HCT116 (cell line): ENCODE data around the gene LCN1. TPM values are rescaled to one million over a fixed set of nuclear protein-coding genes. Genes with fewer than 3 reads are reported as not detected.
"Not testable (repeated sequence)": the region's sequence is repeated elsewhere in the genome, so short reads cannot be mapped to it uniquely, and the experiment has no call there.

ENCODE experiments used
- ATAC-seq: fragments of 200-7000 bp; cut with Tn5 transposase; 2 replicates; pipeline ENCODE4 v1.9.1; 2020; ENCODE audit warnings: mild to moderate bottlenecking, moderate library complexity
- BruUV-seq: library from RNA; stranded (reverse); fragments of 400-500 nt; replicated peaks from 2 replicates; lab custom pipeline; 2021; lab: Mats Ljungman, UMichigan
- CTCF ChIA-PET: fragments of 300-600 bp; sonication (Branson Sonifier 250); formaldehyde crosslinking; loops from one replicate; lab custom pipeline; 2021; ENCODE audit warnings: antibody characterized with exemption; lab: Charles Lee
- POLR2A ChIA-PET: fragments of 300-600, 350-600 bp; sonication (Branson Sonifier 250); formaldehyde crosslinking; loops from one replicate; lab custom pipeline; 2021; ENCODE audit warnings: antibody characterized with exemption; lab: Charles Lee
- RAD21 ChIA-PET, 2 experiments: fragments of 300-600 bp; sonication (Branson Sonifier 250); formaldehyde crosslinking; loops; one replicate each; lab custom pipeline; 2023; ENCODE audit warnings: low total read pairs in 2 of 2; ENCODE audit not compliant: uncharacterized antibody in 2 of 2, unreplicated experiment in 2 of 2, low non-redundant PET in 1 of 2; lab: Charles Lee
- DNase-seq: peaks from one replicate; pipeline ENCODE4 v3.0.0-alpha.2; 2010; ENCODE audit warnings: low read depth, low spot score
- H2AFZ ChIP-seq: fragments of 200-600 bp; shearing (Covaris generic), sonication (generic); 2 replicates; pipeline ENCODE4 v1.6.1; 2017; ENCODE audit warnings: low read depth, mixed run types, mixed read lengths, antibody characterized with exemption, low read length; ENCODE audit not compliant: poor library complexity, severe bottlenecking
- H3K27ac ChIP-seq: 2 replicates; pipeline ENCODE4 v1.5.1; 2012; ENCODE audit warnings: low read depth, low read length
- H3K27me3 ChIP-seq: fragments of 200-600 bp; sonication (generic); 2 replicates; pipeline ENCODE4 v1.6.1; 2016; ENCODE audit warnings: mixed run types, low read length, mixed read lengths; ENCODE audit not compliant: insufficient read depth
- H3K36me3 ChIP-seq, 2 experiments: fragments of 200-500 bp in 1 of 2; fragments of 200-600 bp in 1 of 2; sonication (Bioruptor generic) in 1 of 2; sonication (generic) in 1 of 2; 2 replicates each; pipeline versions ENCODE4 v1.5.1 to v1.6.1; 2014 to 2016; ENCODE audit warnings: low read length in 2 of 2, inconsistent platforms in 1 of 2, mixed read lengths in 1 of 2, mixed run types in 1 of 2; ENCODE audit not compliant: insufficient read depth in 2 of 2, control insufficient read depth in 1 of 2
- H3K4me1 ChIP-seq, 2 experiments: fragments of 200-600 bp in 1 of 2; sonication (generic) in 1 of 2; 2 replicates each; pipeline versions ENCODE4 v1.5.1 to v1.6.1; 2012 to 2017; ENCODE audit warnings: low read length in 2 of 2, inconsistent platforms in 1 of 2, mild to moderate bottlenecking in 1 of 2, mixed read lengths in 1 of 2, mixed run types in 1 of 2, moderate library complexity in 1 of 2; ENCODE audit not compliant: insufficient read depth in 2 of 2, control insufficient read depth in 1 of 2
- H3K4me2 ChIP-seq: fragments of 200-600 bp; sonication (generic); 2 replicates; pipeline ENCODE4 v1.6.1; 2017; ENCODE audit warnings: mixed run types, low read length, mixed read lengths
- H3K4me3 ChIP-seq, 2 experiments: fragments of 200-600 bp in 1 of 2; sonication (generic) in 1 of 2; replicated peaks in 1 of 2; 2 replicates each; pipeline ENCODE4 v1.5.1; 2011 to 2016; ENCODE audit warnings: low read length in 2 of 2, control low read depth in 1 of 2, low read depth in 1 of 2, mild to moderate bottlenecking in 1 of 2, mixed read lengths in 1 of 2, mixed run types in 1 of 2
- H3K79me2 ChIP-seq: fragments of 200-600 bp; sonication (generic); 2 replicates; pipeline ENCODE4 v1.6.1; 2017; ENCODE audit warnings: mild to moderate bottlenecking, mixed run types, low read length, moderate library complexity, mixed read lengths; ENCODE audit not compliant: insufficient read depth
- H3K9ac ChIP-seq: fragments of 200-600 bp; sonication (generic); 2 replicates; pipeline ENCODE4 v1.6.1; 2016; ENCODE audit warnings: low read length, mixed read lengths
- H3K9me2 ChIP-seq: fragments of 200-600 bp; sonication (generic), shearing (Covaris generic); 2 replicates; pipeline ENCODE4 v1.6.1; 2017; ENCODE audit warnings: mixed run types, mild to moderate bottlenecking, moderate library complexity; ENCODE audit not compliant: insufficient read depth
- H3K9me3 ChIP-seq, 2 experiments: fragments of 200-500 bp in 1 of 2; fragments of 200-600 bp in 1 of 2; sonication (Bioruptor generic) in 1 of 2; sonication (generic) in 1 of 2; 2 replicates each; pipeline ENCODE4 v1.6.1; 2014 to 2017; ENCODE audit warnings: low read length in 2 of 2, mixed read lengths in 2 of 2, inconsistent platforms in 1 of 2, low read depth in 1 of 2, mild to moderate bottlenecking in 1 of 2, mixed run types in 1 of 2, moderate library complexity in 1 of 2; ENCODE audit not compliant: control insufficient read depth in 1 of 2, insufficient read depth in 1 of 2
- H4K20me1 ChIP-seq: fragments of 200-600 bp; sonication (generic), shearing (Covaris generic); 2 replicates; pipeline ENCODE4 v1.6.1; 2017; ENCODE audit warnings: mixed run types, mild to moderate bottlenecking, moderate library complexity; ENCODE audit not compliant: insufficient read depth
- CEBPB ChIP-seq: IDR thresholded peaks from 2 replicates; pipeline ENCODE4 v1.6.1; 2012; ENCODE audit warnings: low read depth
- CTCF ChIP-seq, 3 experiments: fragments of 200-600 bp in 1 of 3; sonication (generic) in 1 of 3; IDR thresholded peaks in 2 of 3; conservative IDR thresholded peaks in 1 of 3; 2 replicates each; pipeline ENCODE4 v1.5.1; 2012 to 2017; ENCODE audit warnings: low read depth in 2 of 3, low read length in 2 of 3, antibody characterized with exemption in 1 of 3, borderline replicate concordance in 1 of 3, control low read depth in 1 of 3, mild to moderate bottlenecking in 1 of 3, mixed read lengths in 1 of 3, mixed run types in 1 of 3, moderate library complexity in 1 of 3; ENCODE audit not compliant: insufficient read depth in 1 of 3
- ELF1 ChIP-seq: IDR thresholded peaks from 2 replicates; pipeline ENCODE4 v1.6.1; 2012; ENCODE audit warnings: low read depth, borderline replicate concordance
- MAX ChIP-seq: IDR thresholded peaks from 2 replicates; pipeline ENCODE4 v1.6.1; 2012
- RAD21 ChIP-seq: IDR thresholded peaks from 2 replicates; pipeline ENCODE4 v1.6.1; 2012; ENCODE audit warnings: low read depth, mild to moderate bottlenecking
- REST ChIP-seq: IDR thresholded peaks from 2 replicates; pipeline ENCODE4 v1.6.1; 2012; ENCODE audit warnings: low read depth
- SIN3A ChIP-seq: IDR thresholded peaks from 2 replicates; pipeline ENCODE4 v1.6.1; 2012; ENCODE audit warnings: low read depth
- SP1 ChIP-seq: IDR thresholded peaks from 2 replicates; pipeline ENCODE4 v1.6.1; 2012; ENCODE audit warnings: low read depth
- TCF7L2 ChIP-seq: IDR thresholded peaks from 2 replicates; pipeline ENCODE4 v1.7.0; 2011; ENCODE audit warnings: borderline replicate concordance, inconsistent platforms; ENCODE audit not compliant: insufficient read depth, insufficient read length; ENCODE audit errors: extremely low read depth
- YY1 ChIP-seq: IDR thresholded peaks from 2 replicates; pipeline ENCODE4 v1.6.1; 2011; ENCODE audit warnings: low read length, low read depth, moderate library complexity, mild to moderate bottlenecking; ENCODE audit not compliant: insufficient replicate concordance; ENCODE audit errors: extremely low read depth
- ZFX ChIP-seq: fragments of 450-650 bp; IDR thresholded peaks from 2 replicates; pipeline ENCODE4 v1.6.1; 2017
- intact Hi-C: fragments of 100-400 bp; cut with micrococcal nuclease; formaldehyde crosslinking; loops from 2 replicates; pipeline ENCODE4 v1.10.0; 2022
- total RNA-seq: library from RNA; stranded (reverse); gene quantifications from one replicate; pipeline ENCODE4 v1.2.1, GENCODE V29; 2021; ENCODE audit not compliant: unreplicated experiment

Gene LCN1
- total RNA-seq, 1 experiment from 2014 or later = not detected

- ATAC-seq (no peak), DNase-seq (no peak)
- H2AFZ ChIP-seq = no peak overlapping the region
- no peaks in the 10 kb centered on the region for H3K36me3 ChIP-seq
- no peaks in the 10 kb centered on the region for H3K9me3 ChIP-seq
- H3K4me2 ChIP-seq = no peak overlapping the region
- no peaks in the 10 kb centered on the region for H3K79me2 ChIP-seq
- H3K27ac ChIP-seq = no peak overlapping the region
- no peak overlapping the region for H3K9ac ChIP-seq
- no TSS peak for BruUV-seq
- H3K4me1 ChIP-seq = no peaks in the 10 kb centered on the region
- intact Hi-C loops = no loop called here
- TF ChIP-seq ELF1 = no peak
- no peak for TF ChIP-seq REST
- no peak for TF ChIP-seq SP1
- no peak for TF ChIP-seq MAX
- TF ChIP-seq ZFX = no peak
- no peak for TF ChIP-seq CEBPB
- TF ChIP-seq SIN3A = no peak
- TF ChIP-seq YY1 = no peak
- no peak for TF ChIP-seq CTCF (IDR thresholded peaks at IDR 0.05 in 2 of 3, conservative IDR thresholded peaks at IDR 0.05 in 1 of 3; ENCODE audit: borderline replicate concordance in 1 of 3, insufficient read depth in 1 of 3, low read depth in 2 of 3, low read length in 2 of 3)
- TF ChIP-seq RAD21 = no peak
- no peak for TF ChIP-seq TCF7L2
- TF ChIP-seq, all 23 proteins: peak for 0
- no peaks in the 10 kb centered on the region for H3K9me2 ChIP-seq
- ChIA-PET POLR2A (no interaction called here), RAD21 (no interaction called here), CTCF (no interaction called here)
- H3K27me3 ChIP-seq = peaks cover 4% of the 10 kb centered on the region; the same call in 1 of the 2 replicates
- no peak overlapping the region for H3K4me3 ChIP-seq
- H4K20me1 ChIP-seq = no peaks in the 10 kb centered on the region
These were observed 12.4 kb downstream of the LCN1 start for GRCh38 chr9:135533674-135534073.

- RAD21 ChIA-PET, CTCF ChIA-PET: not testable (repeated sequence)
These were observed 13.0 kb downstream of the LCN1 start for GRCh38 chr9:135534192-135534711.

More at GRCh38 chr9:135534192-135534711, 13.0 kb downstream of the LCN1 start:
- H3K9me3 ChIP-seq, POLR2A ChIA-PET, BruUV-seq, H3K4me2 ChIP-seq, H3K9ac ChIP-seq, intact Hi-C loops, H3K79me2 ChIP-seq, H4K20me1 ChIP-seq, H3K4me3 ChIP-seq, H3K36me3 ChIP-seq, DNase-seq, H2AFZ ChIP-seq, H3K27me3 ChIP-seq, ATAC-seq, H3K27ac ChIP-seq, H3K9me2 ChIP-seq, H3K4me1 ChIP-seq: not testable (repeated sequence)
